Gastrocnemius medialis (tissue), 4 donors: ENCODE data around the gene ARL3. TPM values are rescaled to one million over a fixed set of nuclear protein-coding genes. Genes with fewer than 3 reads are reported as not detected.
A peak's percentile ranks its signal among the peaks of the same experiment; 100 is the strongest.
"Not testable (repeated sequence)": the region's sequence is repeated elsewhere in the genome, so short reads cannot be mapped to it uniquely, and the experiment has no call there.

Experiments
- ATAC-seq, 2 donors: fragments of 150-250 bp; one replicate each; pipeline ENCODE4 v1.9.1; 2016
- DNase-seq, 2 donors: peaks; one replicate each; pipeline ENCODE4 v3.0.0-alpha.2; 2019
- H3K27ac ChIP-seq, 4 donors: fragments of 200-600 bp; sonication (generic); 1 replicate in 1 of 4; 2 replicates in 3 of 4; pipeline ENCODE4 v1.5.1; 2016 to 2018; ENCODE audit warnings: mild to moderate bottlenecking in 2 of 4, moderate library complexity in 1 of 4
- H3K27me3 ChIP-seq, 3 donors: fragments of 200-600 bp; sonication (generic) in 2 of 3; 1 replicate in 1 of 3; 2 replicates in 2 of 3; pipeline versions ENCODE4 v1.5.1 to v1.6.0; 2016 to 2019; ENCODE audit warnings: mild to moderate bottlenecking in 1 of 3, moderate library complexity in 1 of 3
- H3K36me3 ChIP-seq, 2 donors: fragments of 200-600 bp; sonication (generic) in 1 of 2; one replicate each; pipeline ENCODE4 v1.5.1; 2017 to 2018
- H3K4me1 ChIP-seq, 2 donors: fragments of 200-600 bp; sonication (generic) in 1 of 2; one replicate each; pipeline ENCODE4 v1.5.1; 2016 to 2017; ENCODE audit warnings: mild to moderate bottlenecking in 2 of 2
- H3K4me3 ChIP-seq, 4 donors: fragments of 200-600 bp; sonication (generic) in 3 of 4; 1 replicate in 1 of 4; 2 replicates in 3 of 4; pipeline ENCODE4 v1.5.1; 2016 to 2019; ENCODE audit warnings: mild to moderate bottlenecking in 2 of 4
- H3K9me3 ChIP-seq, 3 donors: fragments of 200-600 bp; sonication (generic) in 2 of 3; 1 replicate in 1 of 3; 2 replicates in 2 of 3; pipeline ENCODE4 v1.5.1; 2016 to 2019
- POLR2A ChIP-seq, 2 donors: fragments of 450-650 bp; IDR thresholded peaks; one replicate each; pipeline ENCODE4 v1.6.1; 2017; ENCODE audit warnings: antibody characterized with exemption in 2 of 2, mild to moderate bottlenecking in 2 of 2, moderate library complexity in 2 of 2
- in situ Hi-C, 4 donors: fragments of 200-750 bp; cut with MboI; loops; one replicate each; pipeline versions ENCODE4 v1.15.0 to v1.8.0; 2017; ENCODE audit warnings: low sequenced_read_pairs in 4 of 4
- intact Hi-C: fragments of 100-400 bp; cut with DNase I; formaldehyde crosslinking; loops from one replicate; pipeline ENCODE4 v1.15.1; 2023; ENCODE audit warnings: low total_unique reads
- total RNA-seq, 4 donors: library from RNA; depleted of rRNA; stranded (reverse); fragments of >200 nt; gene quantifications; one replicate each; pipeline versions ENCODE4 v1.1.0 to v1.2.3, GENCODE V29; 2016
- TF ChIP-seq, protein P1 (sequence below), 5 experiments: fragments of 450-650 bp in 3 of 5; fragments of 200-600 bp in 2 of 5; sonication (generic) in 2 of 5; IDR thresholded peaks in 4 of 5; conservative IDR thresholded peaks in 1 of 5; 1 replicate in 4 of 5; 2 replicates in 1 of 5; pipeline ENCODE4 v1.5.1; 2016 to 2019; ENCODE audit warnings: antibody characterized with exemption in 5 of 5, mild to moderate bottlenecking in 3 of 5, moderate library complexity in 3 of 5

The ARL3 gene
- total RNA-seq, 4 donors from 2014 or later: 1.0 to 2.4 (median 1.5) TPM

DNA sequence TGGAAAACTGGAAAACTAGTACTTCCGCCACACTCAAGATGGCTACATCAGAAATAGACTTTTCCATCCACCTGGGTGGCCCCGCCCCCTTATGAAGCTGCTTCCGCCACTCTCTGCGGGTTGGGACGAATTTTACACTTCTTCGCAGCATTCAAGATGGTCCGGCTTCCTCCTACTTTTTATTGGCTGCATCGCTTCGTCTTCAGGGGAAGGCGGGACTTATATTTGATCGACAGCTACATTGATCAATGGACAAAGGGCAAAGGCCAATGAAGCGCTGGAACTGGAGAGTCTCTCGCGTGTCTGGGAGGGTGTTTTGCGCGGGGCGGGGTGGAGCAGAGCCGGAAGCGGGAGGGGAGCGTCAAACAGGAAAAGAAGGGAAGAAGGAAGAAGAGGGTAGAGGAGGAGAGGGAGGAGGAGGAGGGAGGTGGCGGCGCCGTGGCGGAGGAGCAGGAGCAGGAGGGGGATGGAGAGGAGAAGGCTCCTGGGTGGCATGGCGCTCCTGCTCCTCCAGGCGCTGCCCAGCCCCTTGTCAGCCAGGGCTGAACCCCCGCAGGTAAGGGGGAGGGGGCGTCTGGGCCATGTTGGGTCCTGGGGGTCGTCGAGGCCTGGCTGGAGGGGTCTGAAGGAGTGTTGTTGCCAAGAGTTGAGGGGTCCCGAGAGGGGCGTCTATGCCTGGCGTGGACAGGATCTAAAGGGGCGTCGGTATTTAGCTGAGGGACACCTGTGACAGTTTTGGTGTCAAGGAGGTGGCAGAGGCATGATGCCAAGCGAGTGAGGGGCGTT lies 29.6 kb upstream of the ARL3 start, which contains the start of gene WBP1L:
Gene WBP1L, plus strand, starts transcription at position 361 of the 786 bp plus-strand sequence. Its CDS starts 106 bp downstream, at position 467.
- in situ Hi-C loops: loop anchor here (10.0 to 25.0 kb wide), 4 partner anchors 61 to 494 kb away; partner anchors contain the start of gene RPEL1 (in 2 of the 4)

DNA sequence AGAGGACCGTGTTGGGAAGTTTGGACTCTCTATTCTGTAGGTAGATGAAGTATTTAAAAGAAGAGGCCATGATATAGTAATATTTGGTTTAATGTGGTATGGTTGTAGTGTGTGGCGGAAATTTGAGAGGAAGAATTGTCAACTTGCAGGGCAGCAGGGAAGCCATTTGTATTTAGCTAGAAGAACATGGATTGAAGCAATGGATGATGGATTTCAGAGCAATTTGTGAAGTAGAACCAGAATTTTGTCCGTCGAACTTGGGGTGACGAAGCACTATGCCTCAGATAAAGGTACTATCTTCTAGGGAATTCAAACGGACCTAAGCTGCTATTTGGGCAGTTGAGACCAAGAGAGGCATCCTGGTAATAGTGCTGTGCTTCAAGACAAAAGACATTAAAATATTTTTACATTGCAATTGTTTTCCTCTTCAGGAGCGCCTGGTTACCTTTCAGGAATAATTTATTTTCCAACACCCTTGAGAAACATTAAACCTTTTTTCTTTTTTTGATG lies 28.9 kb upstream of the ARL3 start:
- ATAC-seq (no peak), DNase-seq (no peak)
- Histone ChIP-seq H3K4me1 (peaks cover 16 to 27% of the 10 kb centered on the region in 2 donors), H3K4me3 (peak overlapping the region; percentile 38 to 99 (median 49)), H3K9me3 (no peaks in the 10 kb centered on the region), H3K27me3 (no peaks in the 10 kb centered on the region), H3K36me3 (no peaks in the 10 kb centered on the region), H3K27ac (peak overlapping the region in 3 of 4 donors; percentile 27 to 58 (median 38))
- in situ Hi-C loops: loop anchor here (10.0 to 25.0 kb wide), 4 partner anchors 62 to 494 kb away; partner anchors contain the start of gene RPEL1 (in 2 of the 4)
- no peak for TF ChIP-seq POLR2A (IDR thresholded peaks at IDR 0.05)
- TF ChIP-seq, protein P1, sequence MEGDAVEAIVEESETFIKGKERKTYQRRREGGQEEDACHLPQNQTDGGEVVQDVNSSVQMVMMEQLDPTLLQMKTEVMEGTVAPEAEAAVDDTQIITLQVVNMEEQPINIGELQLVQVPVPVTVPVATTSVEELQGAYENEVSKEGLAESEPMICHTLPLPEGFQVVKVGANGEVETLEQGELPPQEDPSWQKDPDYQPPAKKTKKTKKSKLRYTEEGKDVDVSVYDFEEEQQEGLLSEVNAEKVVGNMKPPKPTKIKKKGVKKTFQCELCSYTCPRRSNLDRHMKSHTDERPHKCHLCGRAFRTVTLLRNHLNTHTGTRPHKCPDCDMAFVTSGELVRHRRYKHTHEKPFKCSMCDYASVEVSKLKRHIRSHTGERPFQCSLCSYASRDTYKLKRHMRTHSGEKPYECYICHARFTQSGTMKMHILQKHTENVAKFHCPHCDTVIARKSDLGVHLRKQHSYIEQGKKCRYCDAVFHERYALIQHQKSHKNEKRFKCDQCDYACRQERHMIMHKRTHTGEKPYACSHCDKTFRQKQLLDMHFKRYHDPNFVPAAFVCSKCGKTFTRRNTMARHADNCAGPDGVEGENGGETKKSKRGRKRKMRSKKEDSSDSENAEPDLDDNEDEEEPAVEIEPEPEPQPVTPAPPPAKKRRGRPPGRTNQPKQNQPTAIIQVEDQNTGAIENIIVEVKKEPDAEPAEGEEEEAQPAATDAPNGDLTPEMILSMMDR (IDR thresholded peaks at IDR 0.05 in 4 of 5, conservative IDR thresholded peaks at IDR 0.05 in 1 of 5): no peak
- intact Hi-C loops: loop anchor here (1.0 to 5.0 kb wide), 3 partner anchors 28 to 109 kb away; partner anchors contain the start of genes ARL3, BORCS7 and SFXN2

More for the DNA sequence above, 29.6 kb upstream of the ARL3 start, which contains the start of gene WBP1L:
- intact Hi-C loops: loop anchor here (1.0 to 5.0 kb wide), 3 partner anchors 29 to 109 kb away; partner anchors contain the start of genes ARL3, BORCS7 and SFXN2
- DNase-seq (peak; percentile 98 to 99), ATAC-seq (peak; percentile 96 to 98)
- peak; percentile 90 to 95 for TF ChIP-seq POLR2A (IDR thresholded peaks at IDR 0.05)
- TF ChIP-seq, protein P1 (IDR thresholded peaks at IDR 0.05 in 4 of 5, conservative IDR thresholded peaks at IDR 0.05 in 1 of 5): no peak
- Histone ChIP-seq H3K27ac (peak within 1 kb of the TSS; percentile 94 to 98 (median 96)), H3K4me1 (peaks cover 16 to 27% of the 10 kb centered on the region in 2 donors), H3K27me3 (no peaks in the 10 kb centered on the region), H3K36me3 (no peaks in the 10 kb centered on the region), H3K4me3 (peak within 1 kb of the TSS; percentile 85 to 99 (median 98)), H3K9me3 (no peaks in the 10 kb centered on the region)

DNA sequence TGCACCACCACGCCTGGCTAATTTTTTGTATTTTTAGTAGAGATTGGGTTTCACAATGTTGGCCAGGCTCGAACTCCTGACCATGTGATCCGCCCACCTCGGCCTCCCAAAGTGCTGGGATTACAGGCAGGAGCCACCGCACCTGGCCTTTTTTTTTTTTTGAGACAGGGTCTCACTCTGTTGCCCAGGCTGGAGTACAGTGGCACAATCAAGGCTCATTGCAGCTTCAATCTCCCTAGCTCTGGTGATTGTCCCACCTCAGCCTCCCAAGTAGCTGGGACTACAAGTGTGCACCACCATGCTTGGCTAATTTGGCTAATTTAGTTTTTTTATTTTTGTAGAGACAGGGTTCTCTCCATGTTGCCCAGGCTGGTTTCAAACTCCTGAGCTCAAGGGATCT lies 28.1 kb upstream of the ARL3 start:
- H3K36me3 ChIP-seq, ATAC-seq, H3K9me3 ChIP-seq, H3K27me3 ChIP-seq, H3K4me3 ChIP-seq, DNase-seq, H3K27ac ChIP-seq: not testable (repeated sequence)
- H3K4me1 ChIP-seq: peaks cover 16 to 27% of the 10 kb centered on the region in 2 donors
- in situ Hi-C loops: loop anchor here (10.0 to 25.0 kb wide), 4 partner anchors 62 to 495 kb away; partner anchors contain the start of gene RPEL1 (in 2 of the 4)
- intact Hi-C loops: loop anchor here (2.0 to 5.0 kb wide), 2 partner anchors 28 to 110 kb away; partner anchors contain the start of genes ARL3, BORCS7 and SFXN2

DNA sequence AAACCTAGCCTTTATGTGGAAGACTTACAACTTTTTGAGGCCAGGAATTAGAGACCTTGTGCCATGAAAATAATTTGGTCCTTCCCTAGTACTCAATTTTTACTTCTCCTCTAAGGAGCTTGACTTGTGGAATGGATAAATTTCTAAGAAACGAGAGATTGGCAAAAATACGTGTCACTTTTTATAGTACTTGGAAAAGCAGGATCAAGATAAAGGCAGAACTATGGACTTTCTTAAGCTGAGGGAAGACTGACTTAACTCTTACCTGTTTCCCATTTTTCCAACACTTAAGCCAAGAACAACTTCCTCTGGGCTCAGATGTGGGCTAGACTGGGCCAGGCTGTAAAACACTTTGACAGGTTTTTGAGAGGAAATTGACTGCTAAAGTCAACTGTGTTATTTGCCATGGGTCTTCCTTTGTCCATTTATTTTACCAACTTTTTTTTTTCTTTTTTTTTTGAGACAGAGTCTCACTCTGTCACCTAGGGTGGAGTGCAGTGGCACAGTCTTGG lies 27.6 kb upstream of the ARL3 start:
- intact Hi-C loops: loop anchor here (2.0 to 5.0 kb wide), 2 partner anchors 27 to 111 kb away; partner anchors contain the start of genes ARL3, BORCS7 and SFXN2
- peaks cover 16 to 27% of the 10 kb centered on the region in 2 donors for H3K4me1 ChIP-seq
- ATAC-seq: no peak

More for the DNA sequence above, 27.6 kb upstream of the ARL3 start:
- TF ChIP-seq POLR2A (IDR thresholded peaks at IDR 0.05): no peak
- TF ChIP-seq, protein P1 (IDR thresholded peaks at IDR 0.05 in 4 of 5, conservative IDR thresholded peaks at IDR 0.05 in 1 of 5): no peak
- Histone ChIP-seq H3K27ac (no peak overlapping the region), H3K4me3 (no peak overlapping the region), H3K27me3 (no peaks in the 10 kb centered on the region), H3K9me3 (no peaks in the 10 kb centered on the region), H3K36me3 (no peaks in the 10 kb centered on the region)
- DNase-seq: no peak
- in situ Hi-C loops: loop anchor here (10.0 to 25.0 kb wide), 4 partner anchors 63 to 496 kb away; partner anchors contain the start of gene RPEL1 (in 2 of the 4)
